Right ventricle myocardium inferior (tissue), 1 donor: Measurements from ENCODE around the gene OSBPL3. TPM values are rescaled to one million over a fixed set of nuclear protein-coding genes. Genes with fewer than 3 reads are reported as not detected.
"Not testable (repeated sequence)": the region's sequence is repeated elsewhere in the genome, so short reads cannot be mapped to it uniquely, and the experiment has no call there.

Experiments
- ATAC-seq: fragments of 200-7000 bp; cut with Tn5 transposase; one replicate; pipeline ENCODE4 v1.9.1; 2020; ENCODE audit warnings: mild to moderate bottlenecking, moderate library complexity
- DNase-seq: peaks from one replicate; pipeline ENCODE4 v3.0.0; 2021; ENCODE audit errors: missing footprints
- intact Hi-C: fragments of 100-400 bp; cut with DNase I; formaldehyde crosslinking; loops from one replicate; pipeline ENCODE4 v1.11.0; 2022
- total RNA-seq: library from RNA; stranded (reverse); fragmentation: NEBNext Ultra II Directional; extraction: Animal tissue kit (Norgen Biotek cat#: 25700); gene quantifications from one replicate; pipeline ENCODE4 v1.2.1, GENCODE V29; 2021
- donor health status: DM: no; HTN: yes; CAD: no; lungs with severe emphysema.

The OSBPL3 gene
- total RNA-seq, 1 donor from 2014 or later: 8.5 TPM

GRCh38 chr7:24795407-24795767 is 184.6 kb downstream of the OSBPL3 start:
- intact Hi-C loops: no loop called here
- ATAC-seq (no peak), DNase-seq (no peak)

GRCh38 chr7:24794751-24795406 is 185.1 kb downstream of the OSBPL3 start:
- intact Hi-C loops, DNase-seq, ATAC-seq: not testable (repeated sequence)

GRCh38 chr7:24793982-24794648 is 185.9 kb downstream of the OSBPL3 start:
- intact Hi-C loops: no loop called here
- DNase-seq: no peak
- ATAC-seq: no peak

DNA sequence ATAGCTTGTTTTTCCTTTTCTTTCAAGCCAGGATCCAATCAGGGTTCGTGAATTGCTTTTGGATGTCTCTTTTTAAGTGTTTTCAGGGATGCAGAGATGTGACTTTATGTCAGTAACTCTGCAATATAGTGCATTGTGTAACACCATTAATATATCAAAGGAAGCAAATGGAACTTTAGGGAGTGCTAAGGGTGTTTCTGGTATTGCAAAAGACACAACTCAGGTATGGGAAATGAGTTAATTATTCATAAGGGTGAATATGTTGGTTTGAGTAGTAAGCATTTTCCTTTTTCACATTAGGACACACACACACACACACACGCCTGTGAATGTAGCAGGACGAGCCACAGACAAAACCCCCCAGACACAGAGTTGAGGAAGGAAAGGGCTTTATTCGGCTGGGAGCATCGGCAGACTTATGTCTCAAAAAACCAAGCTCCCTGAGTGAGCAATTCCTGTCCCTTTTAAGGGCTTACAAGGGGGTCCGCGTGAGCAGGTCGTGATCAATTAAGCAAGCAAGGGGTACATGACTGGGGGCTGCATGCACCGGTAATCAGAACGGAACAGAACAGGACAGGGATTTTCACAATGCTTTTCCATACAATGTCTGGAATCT is 190.9 kb downstream of the OSBPL3 start:
- ATAC-seq (no peak), DNase-seq (no peak)
- intact Hi-C loops: no loop called here

GRCh38 chr7:24788075-24788474 is 191.9 kb downstream of the OSBPL3 start:
- ATAC-seq: no peak
- DNase-seq: no peak
- intact Hi-C loops: no loop called here

- intact Hi-C loops: no loop called here
- ATAC-seq (no peak), DNase-seq (no peak)
Measured at GRCh38 chr7:24786941-24787340, 193.0 kb downstream of the OSBPL3 start.

GRCh38 chr7:24786306-24786705 is 193.7 kb downstream of the OSBPL3 start:
- no peak for DNase-seq
- no peak for ATAC-seq
- intact Hi-C loops: no loop called here

DNA sequence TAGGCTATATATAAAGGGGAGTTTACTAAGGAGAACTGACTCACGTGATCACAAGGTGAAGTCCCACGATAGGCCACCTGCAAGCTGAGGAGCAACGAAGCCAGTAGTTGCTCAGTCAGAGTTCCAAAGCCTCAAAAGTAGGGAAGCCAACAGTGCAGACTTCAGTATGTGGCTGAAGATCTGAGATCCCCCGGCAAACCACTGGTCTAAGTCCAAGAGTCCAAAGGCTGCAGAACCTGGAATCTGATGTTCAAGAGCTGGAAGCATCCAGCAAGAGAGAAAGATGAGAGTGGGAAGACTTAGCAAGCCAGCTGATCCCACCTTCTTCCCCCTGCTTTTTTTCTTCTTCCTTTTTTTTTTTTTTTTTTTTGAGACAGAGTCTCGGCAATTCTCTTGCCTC is 195.7 kb downstream of the OSBPL3 start:
- DNase-seq: no peak
- ATAC-seq: no peak
- intact Hi-C loops: no loop called here

DNA sequence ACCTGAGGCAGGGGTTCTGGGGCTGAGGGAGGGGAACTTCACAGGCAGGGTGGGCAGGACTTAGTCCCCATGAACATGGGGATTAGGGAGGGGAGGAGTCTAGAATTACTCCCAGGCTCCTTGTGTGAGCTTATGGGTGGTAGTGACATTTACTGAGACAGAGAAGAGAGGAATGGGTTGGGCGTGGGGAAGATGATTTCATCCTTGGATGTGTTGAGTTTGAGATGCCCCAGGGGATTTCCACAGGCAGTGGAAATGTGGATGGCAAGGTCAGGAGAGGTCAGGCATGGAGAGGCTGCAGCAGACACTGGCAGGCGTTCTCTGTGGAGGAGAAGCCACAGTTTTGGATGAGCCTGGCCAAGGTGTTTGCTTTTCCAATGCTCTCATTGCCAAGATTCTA is 196.3 kb downstream of the OSBPL3 start:
- ATAC-seq (no peak), DNase-seq (no peak)
- intact Hi-C loops: no loop called here

- DNase-seq (no peak), ATAC-seq (no peak)
- intact Hi-C loops: no loop called here
Measured at GRCh38 chr7:24781106-24781505, 198.9 kb downstream of the OSBPL3 start.

DNA sequence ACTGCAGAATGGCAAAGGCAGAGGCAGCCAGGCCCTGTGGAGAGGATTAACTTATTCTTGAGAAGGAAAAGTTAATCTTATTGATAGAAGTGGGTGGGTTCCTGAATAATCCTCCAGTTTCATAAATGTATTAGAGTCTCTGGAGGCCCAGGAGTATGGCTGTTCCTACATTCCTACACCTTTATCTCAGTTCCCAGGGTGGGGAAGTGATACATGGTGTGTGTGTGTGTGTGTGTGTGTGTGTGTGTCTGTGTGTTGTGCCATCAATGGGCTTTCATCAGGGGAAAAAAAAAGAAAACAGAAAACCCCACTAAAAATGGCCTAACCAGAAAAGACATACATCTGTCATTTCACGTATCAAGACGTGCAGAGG is 200.7 kb downstream of the OSBPL3 start:
- intact Hi-C loops: no loop called here
- DNase-seq (no peak), ATAC-seq (no peak)

DNA sequence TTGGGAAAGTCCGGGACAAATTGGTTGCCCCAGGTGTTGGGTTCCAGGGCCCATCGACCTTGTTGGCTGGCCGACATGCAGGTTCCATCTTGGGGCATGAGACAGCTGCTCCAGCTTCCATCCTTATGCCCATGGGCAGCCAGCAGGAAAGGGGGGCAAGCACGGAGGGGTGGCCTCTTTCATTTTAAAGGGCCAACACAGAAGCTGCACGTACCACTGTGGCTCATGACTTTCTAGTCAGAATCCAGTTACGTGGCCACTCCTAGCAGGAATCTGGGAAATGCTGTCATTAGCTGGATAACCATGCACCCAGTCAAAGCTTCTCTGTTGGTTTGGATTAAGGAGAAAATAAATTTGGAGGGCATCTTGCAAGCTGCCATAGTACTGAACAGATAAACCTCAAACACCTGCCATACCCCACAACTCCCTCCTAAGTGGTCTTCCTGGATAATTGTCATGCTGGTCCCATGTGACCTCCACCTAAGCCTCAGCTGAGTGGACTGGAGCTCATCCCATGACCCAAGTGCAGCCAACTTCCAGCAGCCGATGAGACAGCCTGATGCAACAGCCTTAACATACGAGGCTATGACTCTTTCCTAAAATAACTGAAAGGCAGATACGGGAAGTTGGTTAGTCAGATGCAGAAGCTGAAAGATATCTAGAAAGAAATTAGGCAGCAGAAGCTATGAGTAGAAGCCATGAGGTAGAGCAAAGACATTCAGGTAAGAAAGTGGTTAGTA is 201.3 kb downstream of the OSBPL3 start:
- ATAC-seq: peak; percentile 83
- intact Hi-C loops: no loop called here

GRCh38 chr7:24777806-24778205 is 202.2 kb downstream of the OSBPL3 start:
- DNase-seq (no peak), ATAC-seq (no peak)
- intact Hi-C loops: no loop called here

More for the DNA sequence above, 201.3 kb downstream of the OSBPL3 start:
- DNase-seq: no peak

- no peak for DNase-seq
- intact Hi-C loops: no loop called here
- ATAC-seq: no peak
Measured at GRCh38 chr7:24773646-24774045, 206.3 kb downstream of the OSBPL3 start.

GRCh38 chr7:24769851-24770250 is 210.1 kb downstream of the OSBPL3 start:
- ATAC-seq (peak; percentile 73), DNase-seq (no peak)
- intact Hi-C loops: no loop called here

DNA sequence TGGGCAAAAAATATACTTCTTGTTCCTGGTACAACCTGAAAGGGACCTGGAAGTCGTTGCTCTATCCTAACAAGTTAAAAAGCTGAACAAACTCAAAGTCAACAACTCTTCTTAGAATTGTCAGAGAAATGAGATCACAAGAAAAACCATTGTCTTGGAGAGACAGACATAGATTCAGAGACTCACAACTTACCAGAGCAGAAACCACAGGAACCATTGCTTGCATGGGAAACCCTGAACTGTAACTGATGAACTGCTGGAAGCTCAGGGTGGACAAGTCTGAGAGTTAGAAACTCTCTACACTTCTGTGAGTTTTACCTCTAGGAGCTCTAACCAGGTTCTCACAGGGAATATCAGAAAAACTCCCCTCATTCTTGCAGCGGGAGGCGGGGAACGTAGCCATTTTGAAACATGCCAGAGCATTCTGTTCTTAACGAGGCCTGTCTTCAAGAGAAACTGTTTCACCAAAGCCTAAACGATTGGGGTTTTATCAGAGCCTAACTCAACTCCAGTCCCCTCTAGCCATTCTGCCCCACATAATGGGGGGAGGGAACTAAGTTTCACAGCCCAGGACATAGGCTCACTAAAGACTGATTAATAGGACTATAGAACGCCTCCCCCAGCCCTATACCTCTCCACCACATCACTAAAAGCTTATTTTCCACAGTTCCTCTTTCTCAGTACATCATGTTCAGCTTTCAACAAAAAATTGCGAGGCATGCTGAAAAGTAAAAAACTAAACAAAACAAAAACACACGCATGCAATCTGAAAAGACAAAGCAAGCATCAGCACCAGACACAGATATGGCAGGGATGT is 210.8 kb downstream of the OSBPL3 start:
- peak; percentile 50 for ATAC-seq
- intact Hi-C loops: no loop called here
- no peak for DNase-seq

GRCh38 chr7:24767878-24768569 is 212.0 kb downstream of the OSBPL3 start:
- intact Hi-C loops: no loop called here
- ATAC-seq (no peak), DNase-seq (no peak)

DNA sequence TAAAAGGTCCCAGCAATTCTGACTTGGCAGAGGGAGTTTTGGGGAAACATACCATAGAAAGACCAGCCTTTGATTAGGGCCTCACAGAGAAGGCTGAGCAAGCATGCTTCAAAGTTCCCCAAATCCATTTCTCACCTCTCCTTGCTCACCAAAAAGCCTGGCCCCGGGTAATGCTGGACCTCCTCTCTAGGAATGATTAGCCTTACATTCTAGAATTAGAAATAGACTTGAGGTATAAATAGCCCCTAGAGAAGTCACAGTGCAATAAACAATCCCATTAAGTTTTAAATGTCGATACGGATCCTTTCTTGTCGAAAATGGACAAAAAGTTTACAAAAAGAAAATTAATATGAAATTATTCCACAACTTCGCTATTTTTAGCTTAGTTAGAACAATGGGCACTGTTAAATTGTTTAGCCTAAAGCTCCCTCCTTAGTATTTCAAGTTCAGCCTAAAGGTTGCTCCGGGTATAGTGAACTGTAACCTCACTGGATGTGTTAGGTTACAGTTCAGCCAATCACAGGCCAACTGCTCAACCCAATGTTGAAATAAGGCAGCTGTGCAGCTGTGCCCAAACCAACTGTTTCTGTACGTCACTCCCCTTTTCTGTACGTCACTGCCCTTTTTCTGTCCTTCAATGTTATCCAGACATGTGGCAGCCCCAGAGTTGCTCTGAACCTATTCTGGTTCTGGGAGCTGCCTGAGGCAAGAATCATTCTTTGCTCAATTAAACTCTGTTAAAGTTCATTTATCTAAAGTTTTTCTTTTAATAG is 214.8 kb downstream of the OSBPL3 start:
- intact Hi-C loops: no loop called here
- ATAC-seq: peak; percentile 52
- no peak for DNase-seq
